ENCODE results near the gene SPTBN1.

DNA sequence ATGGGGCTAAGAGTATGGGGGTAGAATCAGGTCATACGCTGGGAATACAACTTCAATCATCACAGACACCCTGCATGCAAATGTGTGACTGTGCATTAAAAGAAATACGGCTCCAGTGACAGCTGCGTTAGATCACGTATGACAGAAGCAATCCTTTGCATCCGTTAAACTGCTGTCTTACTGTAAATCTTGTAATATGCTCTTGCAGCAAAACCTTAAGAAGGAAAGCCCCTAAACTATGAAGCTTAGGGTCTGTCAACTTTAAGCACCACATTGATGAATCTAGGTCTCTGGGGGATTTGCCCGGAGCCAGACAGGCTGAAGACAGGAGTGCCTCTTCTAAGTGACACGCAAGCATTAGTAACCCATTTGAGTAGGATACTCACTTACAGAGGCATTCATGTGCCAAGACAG, 182.7 kb downstream of the SPTBN1 start:
- TF ChIP-seq, protein P1, sequence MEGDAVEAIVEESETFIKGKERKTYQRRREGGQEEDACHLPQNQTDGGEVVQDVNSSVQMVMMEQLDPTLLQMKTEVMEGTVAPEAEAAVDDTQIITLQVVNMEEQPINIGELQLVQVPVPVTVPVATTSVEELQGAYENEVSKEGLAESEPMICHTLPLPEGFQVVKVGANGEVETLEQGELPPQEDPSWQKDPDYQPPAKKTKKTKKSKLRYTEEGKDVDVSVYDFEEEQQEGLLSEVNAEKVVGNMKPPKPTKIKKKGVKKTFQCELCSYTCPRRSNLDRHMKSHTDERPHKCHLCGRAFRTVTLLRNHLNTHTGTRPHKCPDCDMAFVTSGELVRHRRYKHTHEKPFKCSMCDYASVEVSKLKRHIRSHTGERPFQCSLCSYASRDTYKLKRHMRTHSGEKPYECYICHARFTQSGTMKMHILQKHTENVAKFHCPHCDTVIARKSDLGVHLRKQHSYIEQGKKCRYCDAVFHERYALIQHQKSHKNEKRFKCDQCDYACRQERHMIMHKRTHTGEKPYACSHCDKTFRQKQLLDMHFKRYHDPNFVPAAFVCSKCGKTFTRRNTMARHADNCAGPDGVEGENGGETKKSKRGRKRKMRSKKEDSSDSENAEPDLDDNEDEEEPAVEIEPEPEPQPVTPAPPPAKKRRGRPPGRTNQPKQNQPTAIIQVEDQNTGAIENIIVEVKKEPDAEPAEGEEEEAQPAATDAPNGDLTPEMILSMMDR (conservative IDR thresholded peaks at IDR 0.05; ENCODE audit: low read depth, low read length) = no peak
- TF ChIP-seq EZH2 (IDR thresholded peaks at IDR 0.05; ENCODE audit: borderline replicate concordance, low read depth, low read length, poor library complexity, severe bottlenecking) = no peak

Data from A673 (cell line).